ENCODE results near the gene LRPAP1.
"Not testable (repeated sequence)": the region's sequence is repeated elsewhere in the genome, so short reads cannot be mapped to it uniquely, and the experiment has no call there.

DNA sequence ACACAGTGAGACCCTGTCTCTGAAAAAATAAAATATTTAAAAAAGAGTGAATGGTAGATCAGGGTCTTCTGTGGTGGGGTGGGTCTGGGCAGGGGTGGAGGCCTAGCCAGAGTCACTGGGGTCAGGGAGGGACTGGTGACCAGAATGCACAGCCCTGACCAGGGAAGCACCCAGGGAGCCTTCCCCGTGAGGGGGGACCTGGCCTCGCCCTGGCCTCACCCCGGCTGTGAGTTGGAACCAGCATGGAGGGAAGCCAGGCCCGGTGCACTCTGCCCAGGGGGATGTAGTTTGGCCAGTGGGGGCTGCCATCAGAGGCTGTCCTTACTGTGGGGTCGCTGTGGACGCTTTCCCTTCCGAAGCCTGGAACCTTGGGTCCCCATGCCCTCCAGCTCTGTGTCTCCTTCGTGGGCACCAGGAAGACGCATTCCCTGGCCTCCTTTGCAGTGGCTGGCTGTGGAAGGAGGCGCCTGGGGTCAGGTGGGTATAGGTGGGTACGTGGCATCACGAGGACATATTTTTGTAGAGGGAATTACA, 18.6 kb upstream of the LRPAP1 start:
- TF ChIP-seq, protein P1, sequence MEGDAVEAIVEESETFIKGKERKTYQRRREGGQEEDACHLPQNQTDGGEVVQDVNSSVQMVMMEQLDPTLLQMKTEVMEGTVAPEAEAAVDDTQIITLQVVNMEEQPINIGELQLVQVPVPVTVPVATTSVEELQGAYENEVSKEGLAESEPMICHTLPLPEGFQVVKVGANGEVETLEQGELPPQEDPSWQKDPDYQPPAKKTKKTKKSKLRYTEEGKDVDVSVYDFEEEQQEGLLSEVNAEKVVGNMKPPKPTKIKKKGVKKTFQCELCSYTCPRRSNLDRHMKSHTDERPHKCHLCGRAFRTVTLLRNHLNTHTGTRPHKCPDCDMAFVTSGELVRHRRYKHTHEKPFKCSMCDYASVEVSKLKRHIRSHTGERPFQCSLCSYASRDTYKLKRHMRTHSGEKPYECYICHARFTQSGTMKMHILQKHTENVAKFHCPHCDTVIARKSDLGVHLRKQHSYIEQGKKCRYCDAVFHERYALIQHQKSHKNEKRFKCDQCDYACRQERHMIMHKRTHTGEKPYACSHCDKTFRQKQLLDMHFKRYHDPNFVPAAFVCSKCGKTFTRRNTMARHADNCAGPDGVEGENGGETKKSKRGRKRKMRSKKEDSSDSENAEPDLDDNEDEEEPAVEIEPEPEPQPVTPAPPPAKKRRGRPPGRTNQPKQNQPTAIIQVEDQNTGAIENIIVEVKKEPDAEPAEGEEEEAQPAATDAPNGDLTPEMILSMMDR (IDR thresholded peaks at IDR 0.05): not testable (repeated sequence)
- not testable (repeated sequence) for TF ChIP-seq POLR2A (IDR thresholded peaks at IDR 0.05)
